ENCODE results near the gene ZBED6. TPM values are rescaled to one million over a fixed set of nuclear protein-coding genes. Genes with fewer than 3 reads are reported as not detected.
"Not testable (repeated sequence)": the region's sequence is repeated elsewhere in the genome, so short reads cannot be mapped to it uniquely, and the experiment has no call there.

ZBED6 gene
- total RNA-seq, 2 experiments from 2014 or later = 12.2 to 32.1 TPM

GRCh38 chr1:203789966-203790365 lies 5.5 kb upstream of the ZBED6 start:
- Histone ChIP-seq H3K36me3 (ENCODE audit: insufficient read depth, low read length) (no peaks in the 10 kb centered on the region), H3K4me3 (ENCODE audit: low read depth, low read length, poor library complexity, severe bottlenecking) (no peak overlapping the region), H3K79me2 (ENCODE audit: insufficient read depth, low read depth, low read length) (no peaks in the 10 kb centered on the region), H3K9me3 (ENCODE audit: low read length) (no peaks in the 10 kb centered on the region), H3K4me1 (ENCODE audit: insufficient read depth, low read length, poor library complexity, severe bottlenecking) (peaks cover 17% of the 10 kb centered on the region), H3K4me2 (ENCODE audit: low read length) (peak overlapping the region; percentile 0; the same call in 1 of the 2 replicates), H3K27ac (ENCODE audit: low read depth, low read length, poor library complexity, severe bottlenecking) (no peak overlapping the region), H2AFZ (ENCODE audit: low read length) (peak overlapping the region; percentile 43; the same call in 1 of the 2 replicates), H3K9me2 (ENCODE audit: insufficient read depth, low read length) (no peaks in the 10 kb centered on the region), H4K20me1 (ENCODE audit: insufficient read depth, low read length) (no peaks in the 10 kb centered on the region)
- no peak for DNase-seq (ENCODE audit: low spot score)
- no TSS peak for BruUV-seq (replicated peaks)
- no peak for TF ChIP-seq CTCF (conservative IDR thresholded peaks at IDR 0.05; ENCODE audit: low read length)
- no peak for TF ChIP-seq EZH2phosphoT487 (IDR thresholded peaks at IDR 0.05; ENCODE audit: borderline replicate concordance, low read depth, low read length)
- intact Hi-C loops (cut with micrococcal nuclease; ENCODE audit: unreplicated experiment) = no loop called here
- ChIA-PET POLR2A (interaction anchor here (0.9 kb wide), 1 partner anchor 24 kb away, joined by 3 read pairs; no protein-coding TSS in a partner anchor), CTCF (ENCODE audit: unreplicated experiment) (interaction anchor here (0.6 kb wide), 1 partner anchor 819 kb away, joined by 3 read pairs; no protein-coding TSS in a partner anchor)

- peaks cover 20% of the 10 kb centered on the region for H3K4me1 ChIP-seq (ENCODE audit: insufficient read depth, low read length, poor library complexity, severe bottlenecking)
- peaks cover 6% of the 10 kb centered on the region for H3K79me2 ChIP-seq (ENCODE audit: insufficient read depth, low read depth, low read length)
- CTCF ChIA-PET (ENCODE audit: unreplicated experiment) = no interaction called here
- H3K36me3 ChIP-seq (ENCODE audit: insufficient read depth, low read length) = peaks cover 4% of the 10 kb centered on the region; the same call in 1 of the 2 replicates
- H3K4me2 ChIP-seq (ENCODE audit: low read length) = no peak overlapping the region
- intact Hi-C loops (cut with micrococcal nuclease; ENCODE audit: unreplicated experiment) = no loop called here
- no peak for DNase-seq (ENCODE audit: low spot score)
- no peaks in the 10 kb centered on the region for H4K20me1 ChIP-seq (ENCODE audit: insufficient read depth, low read length)
- H3K4me3 ChIP-seq (ENCODE audit: low read depth, low read length, poor library complexity, severe bottlenecking) = no peak overlapping the region
- no peak for TF ChIP-seq EZH2phosphoT487 (IDR thresholded peaks at IDR 0.05; ENCODE audit: borderline replicate concordance, low read depth, low read length)
- TF ChIP-seq CTCF (conservative IDR thresholded peaks at IDR 0.05; ENCODE audit: low read length) = no peak
- no peaks in the 10 kb centered on the region for H3K9me3 ChIP-seq (ENCODE audit: low read length)
- no peak overlapping the region for H3K27ac ChIP-seq (ENCODE audit: low read depth, low read length, poor library complexity, severe bottlenecking)
- POLR2A ChIA-PET = interaction anchor here (0.7 to 0.8 kb wide), 2 partner anchors 22 to 24 kb away, joined by 3 read pairs; no protein-coding TSS in a partner anchor
- BruUV-seq (replicated peaks) = no TSS peak
- H2AFZ ChIP-seq (ENCODE audit: low read length) = no peak overlapping the region
- no peaks in the 10 kb centered on the region for H3K9me2 ChIP-seq (ENCODE audit: insufficient read depth, low read length)
Observed at GRCh38 chr1:203791498-203791897, 3.9 kb upstream of the ZBED6 start.

GRCh38 chr1:203792486-203792885 lies 2.9 kb upstream of the ZBED6 start:
- DNase-seq (ENCODE audit: low spot score) = no peak
- Histone ChIP-seq H3K9me3 (ENCODE audit: low read length) (no peaks in the 10 kb centered on the region), H3K4me3 (ENCODE audit: low read depth, low read length, poor library complexity, severe bottlenecking) (no peak overlapping the region), H3K9me2 (ENCODE audit: insufficient read depth, low read length) (no peaks in the 10 kb centered on the region), H4K20me1 (ENCODE audit: insufficient read depth, low read length) (peaks cover 9% of the 10 kb centered on the region; the same call in 1 of the 2 replicates), H3K36me3 (ENCODE audit: insufficient read depth, low read length) (peaks cover 13% of the 10 kb centered on the region), H3K4me1 (ENCODE audit: insufficient read depth, low read length, poor library complexity, severe bottlenecking) (peaks cover 30% of the 10 kb centered on the region), H3K4me2 (ENCODE audit: low read length) (no peak overlapping the region), H3K27ac (ENCODE audit: low read depth, low read length, poor library complexity, severe bottlenecking) (no peak overlapping the region), H2AFZ (ENCODE audit: low read length) (no peak overlapping the region), H3K79me2 (ENCODE audit: insufficient read depth, low read depth, low read length) (peaks cover 16% of the 10 kb centered on the region)
- intact Hi-C loops (cut with micrococcal nuclease; ENCODE audit: unreplicated experiment) = no loop called here
- CTCF ChIA-PET (ENCODE audit: unreplicated experiment) = no interaction called here
- TF ChIP-seq EZH2phosphoT487 (IDR thresholded peaks at IDR 0.05; ENCODE audit: borderline replicate concordance, low read depth, low read length) (no peak), CTCF (conservative IDR thresholded peaks at IDR 0.05; ENCODE audit: low read length) (no peak)
- no TSS peak for BruUV-seq (replicated peaks)
- POLR2A ChIA-PET = interaction anchor here (1.0 kb wide), 1 partner anchor 28 kb away, joined by 4 read pairs; the partner anchor contains the start of gene LAX1

GRCh38 chr1:203793561-203793960 lies 1.9 kb upstream of the ZBED6 start:
- Histone ChIP-seq H3K79me2 (ENCODE audit: insufficient read depth, low read depth, low read length) (peaks cover 27% of the 10 kb centered on the region), H3K36me3 (ENCODE audit: insufficient read depth, low read length) (peaks cover 24% of the 10 kb centered on the region), H4K20me1 (ENCODE audit: insufficient read depth, low read length) (peaks cover 11% of the 10 kb centered on the region; the same call in 1 of the 2 replicates), H3K4me1 (ENCODE audit: insufficient read depth, low read length, poor library complexity, severe bottlenecking) (peaks cover 40% of the 10 kb centered on the region)
- H3K4me2 ChIP-seq (ENCODE audit: low read length); H3K9me2 ChIP-seq (ENCODE audit: insufficient read depth, low read length); CTCF ChIA-PET (ENCODE audit: unreplicated experiment); H3K27ac ChIP-seq (ENCODE audit: low read depth, low read length, poor library complexity, severe bottlenecking); H3K9me3 ChIP-seq (ENCODE audit: low read length); H3K4me3 ChIP-seq (ENCODE audit: low read depth, low read length, poor library complexity, severe bottlenecking); BruUV-seq (replicated peaks); H2AFZ ChIP-seq (ENCODE audit: low read length); DNase-seq (ENCODE audit: low spot score); intact Hi-C loops (cut with micrococcal nuclease; ENCODE audit: unreplicated experiment): not testable (repeated sequence)
- POLR2A ChIA-PET = interaction anchor here (0.5 to 1.1 kb wide), 4 partner anchors 9 to 167 kb away, joined by 3 to 4 read pairs (median 4); partner anchors contain the start of genes ATP2B4 and LAX1

All from OCI-LY7 (cell line).